GM18909 (cell line): ENCODE results near the gene WNT7B.

Experiments used
- ATAC-seq: cut with Tn5 transposase; IDR thresholded peaks from one replicate; pipeline ENCODE4 v1.9.1; 2021; ENCODE audit warnings: mild to moderate bottlenecking; ENCODE audit not compliant: unreplicated experiment, poor library complexity

WNT7B gene

DNA sequence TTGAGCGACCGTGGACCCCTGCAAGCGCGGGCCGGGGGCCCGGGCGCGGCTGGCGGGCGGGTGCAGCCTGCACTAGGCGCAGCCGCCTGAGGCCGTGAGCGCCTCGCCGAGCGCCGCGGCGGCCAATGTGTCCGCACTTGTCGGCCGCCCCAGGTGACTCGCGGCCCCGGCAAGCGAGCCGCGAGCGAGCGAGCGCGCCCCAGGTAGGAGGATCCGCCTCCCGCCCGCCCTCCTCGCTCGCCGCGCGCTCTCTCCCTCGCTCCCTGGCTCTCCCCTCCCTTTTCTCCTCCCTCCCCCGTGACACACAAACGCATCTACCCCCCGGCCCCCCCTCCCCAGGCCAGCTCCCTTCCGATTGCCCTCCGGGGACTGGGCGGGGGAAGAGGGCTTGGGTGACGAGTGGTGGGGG lies at the start of gene WNT7B:
Gene WNT7B (minus strand): TSS at position 160 of the 409 bp plus-strand sequence. CDS start 408 bp downstream, outside the sequence.
- ATAC-seq = no peak

DNA sequence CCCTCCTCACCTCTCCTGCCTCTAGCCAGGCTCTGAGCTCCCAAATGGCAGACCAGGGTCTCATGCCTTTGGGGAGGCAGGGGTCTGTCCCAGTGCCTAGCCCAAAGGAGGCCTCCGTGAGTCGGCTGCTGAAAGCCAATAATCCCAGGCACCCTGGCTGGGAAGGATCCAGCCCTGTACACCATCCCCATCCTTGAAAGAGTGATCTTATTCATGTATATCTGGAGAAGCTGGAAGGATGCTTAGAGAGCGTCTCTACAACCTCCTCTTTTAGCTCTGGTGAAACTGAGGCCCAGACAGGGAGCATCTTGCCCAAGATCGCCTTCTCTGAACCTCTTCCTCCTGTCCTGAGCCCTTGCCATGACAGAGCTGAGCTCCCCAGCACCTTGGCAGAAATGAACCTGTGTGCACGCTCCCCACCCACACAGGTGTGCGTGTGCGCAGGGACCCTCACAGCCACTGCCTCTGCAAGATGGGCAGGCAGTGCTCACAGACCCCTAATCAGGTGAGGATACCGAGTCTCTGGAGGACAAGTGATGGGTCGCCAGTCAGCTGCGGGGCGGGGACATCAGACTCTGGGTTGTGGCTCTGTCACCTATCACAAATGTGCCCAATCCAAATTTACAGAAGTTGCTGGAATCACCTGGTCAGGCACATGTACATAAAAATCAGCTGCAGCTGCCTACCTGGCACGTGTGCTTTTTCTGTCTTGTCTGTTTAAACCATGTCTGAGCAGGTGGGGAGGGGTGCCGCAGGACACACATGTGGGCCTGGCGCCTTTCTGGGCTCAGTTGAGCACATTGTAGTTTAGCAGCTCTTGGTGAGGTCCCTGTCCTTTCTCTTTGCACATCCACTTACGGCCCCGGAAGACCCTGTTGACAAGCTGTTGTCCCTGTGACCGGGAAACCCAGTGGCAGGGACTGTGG lies 49.3 kb upstream of the WNT7B start:
- ATAC-seq = no peak

DNA sequence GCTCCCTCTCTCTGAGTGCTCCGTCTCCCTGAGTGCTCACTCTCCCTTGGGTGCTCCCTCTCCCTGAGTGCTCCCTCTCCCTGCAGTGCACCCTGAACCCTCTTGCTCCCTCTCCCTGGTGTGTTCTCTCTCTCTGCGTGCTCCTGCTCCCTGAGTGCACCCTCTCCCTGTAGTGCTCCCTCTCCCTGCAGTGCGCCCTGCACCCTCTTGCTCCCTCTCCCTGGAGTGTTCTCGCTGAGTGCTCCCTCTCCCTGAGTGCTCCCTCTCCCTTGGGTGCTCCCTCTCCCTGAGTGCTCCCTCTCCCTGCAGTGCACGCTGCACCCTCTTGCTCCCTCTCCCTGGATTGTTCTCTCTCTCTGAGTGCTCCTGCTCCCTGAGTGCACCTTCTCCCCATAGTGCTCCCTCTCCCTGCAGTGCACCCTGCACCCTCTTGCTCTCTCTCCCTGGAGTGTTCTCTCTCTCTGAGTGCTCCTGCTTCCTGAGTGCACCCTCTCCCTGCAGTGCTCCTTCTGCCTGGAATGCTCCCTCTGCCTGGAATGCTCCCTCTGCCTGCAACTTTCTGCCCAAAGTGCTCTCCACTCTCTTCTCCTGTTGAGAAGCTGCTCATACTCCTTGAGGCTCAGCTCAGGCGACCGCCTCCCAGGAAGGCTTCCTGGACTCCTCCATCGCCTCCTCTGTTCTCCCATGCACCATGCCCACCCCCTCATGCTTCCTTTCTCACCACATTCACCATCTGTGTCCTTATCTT lies 48.4 kb upstream of the WNT7B start:
- no peak for ATAC-seq

DNA sequence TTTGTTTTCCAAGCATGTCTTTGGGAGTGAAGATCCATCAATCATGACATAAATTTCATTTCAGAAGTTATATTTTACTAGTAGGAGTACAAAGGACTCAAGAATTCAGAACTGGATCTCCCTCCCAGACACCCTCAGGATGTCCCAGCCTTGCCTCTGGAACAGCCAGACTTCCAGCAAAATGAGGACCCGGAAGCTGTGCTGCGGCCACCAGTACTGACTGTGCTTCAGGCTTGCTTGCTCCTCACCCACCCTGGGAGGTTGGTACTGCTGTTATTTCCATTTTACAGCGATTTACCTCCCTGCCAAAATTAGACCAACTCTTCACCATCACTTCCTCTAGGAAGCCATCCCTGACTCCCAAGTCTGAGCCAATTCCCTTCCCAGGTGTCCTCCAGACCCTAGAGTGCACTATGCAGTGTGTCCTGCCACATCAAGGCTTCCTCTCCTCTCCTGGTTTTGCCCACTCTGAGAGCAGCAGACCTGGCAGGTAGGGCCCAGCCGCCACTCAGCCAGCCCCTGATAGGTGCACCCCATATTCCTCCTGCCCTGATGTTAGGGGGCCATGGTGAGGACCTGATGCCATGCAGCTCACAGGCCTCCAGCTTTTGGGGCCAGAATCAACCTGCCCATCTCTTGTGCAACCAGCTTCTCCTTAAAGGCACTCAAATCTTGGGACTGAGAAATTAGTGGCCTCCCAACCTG lies 47.3 kb upstream of the WNT7B start:
- ATAC-seq = no peak

DNA sequence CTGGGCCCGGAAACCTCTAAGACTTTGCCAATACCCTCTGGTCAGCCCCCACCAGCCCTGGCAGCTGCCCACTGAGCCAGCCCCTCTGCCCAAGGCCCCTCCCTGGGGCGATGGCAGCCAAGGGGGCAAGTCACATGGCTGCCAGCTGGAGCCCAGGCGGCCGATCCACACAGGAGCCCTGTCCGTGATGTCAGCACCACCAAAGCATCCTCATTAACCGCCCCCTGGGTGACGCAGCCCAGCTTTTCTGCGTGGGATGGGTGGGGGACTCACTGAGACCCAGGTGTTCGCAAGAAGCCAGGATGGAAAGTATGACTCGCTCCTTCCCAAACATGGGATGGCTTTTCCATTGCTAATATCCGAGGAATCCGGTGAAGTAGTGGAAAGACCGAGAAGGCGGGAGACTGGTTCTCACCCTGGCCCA lies 46.6 kb upstream of the WNT7B start:
- ATAC-seq = no peak

DNA sequence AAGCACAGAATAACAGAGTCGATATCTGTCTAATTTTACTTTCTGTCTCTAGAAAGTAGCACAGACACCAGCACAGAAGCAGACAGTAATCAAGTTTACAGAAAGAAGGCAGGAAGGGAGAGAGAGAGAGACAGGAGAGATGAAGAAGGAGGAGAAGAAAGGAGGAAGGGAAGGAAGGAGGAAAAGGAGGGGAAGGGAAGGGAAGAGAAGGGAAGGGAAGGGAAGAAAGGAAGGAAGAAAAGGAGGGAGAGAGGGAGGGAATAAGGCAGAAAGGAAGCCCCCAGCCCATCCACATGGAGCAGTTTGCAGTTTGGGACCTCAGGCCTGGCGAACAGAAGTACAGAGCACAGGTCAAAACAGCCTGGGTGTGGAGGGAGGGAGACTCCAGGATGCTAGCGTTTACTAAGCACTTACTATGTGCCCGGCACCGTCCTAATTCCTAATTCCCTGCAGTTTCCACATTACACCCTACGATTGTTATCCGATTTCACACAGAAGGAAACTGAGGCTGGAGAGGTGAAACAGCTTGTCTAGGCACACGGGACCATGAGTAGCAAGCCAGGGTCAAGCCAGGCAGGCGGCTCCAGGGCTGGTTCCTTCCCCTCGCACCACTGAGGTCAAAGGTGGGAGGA lies 46.0 kb upstream of the WNT7B start:
- no peak for ATAC-seq

DNA sequence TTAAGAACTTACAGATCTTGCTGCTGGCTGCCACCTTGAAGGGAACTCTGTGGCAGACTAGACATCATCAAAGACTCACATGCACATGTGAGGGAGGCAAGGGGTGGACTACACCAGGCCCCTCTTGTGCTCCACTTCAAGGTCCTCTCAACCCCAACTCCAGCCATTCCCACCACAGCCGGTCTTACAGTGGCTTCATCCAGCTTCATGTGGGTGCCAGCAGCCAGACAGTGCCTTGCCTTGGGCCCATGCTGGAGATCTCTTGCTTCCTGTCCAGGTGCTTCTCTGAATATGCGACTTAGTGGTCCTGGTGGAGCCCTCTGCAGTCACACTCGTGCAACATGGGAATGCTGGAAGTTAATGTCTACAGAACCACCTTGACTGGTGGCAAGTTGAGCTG lies 44.6 kb upstream of the WNT7B start:
- no peak for ATAC-seq

DNA sequence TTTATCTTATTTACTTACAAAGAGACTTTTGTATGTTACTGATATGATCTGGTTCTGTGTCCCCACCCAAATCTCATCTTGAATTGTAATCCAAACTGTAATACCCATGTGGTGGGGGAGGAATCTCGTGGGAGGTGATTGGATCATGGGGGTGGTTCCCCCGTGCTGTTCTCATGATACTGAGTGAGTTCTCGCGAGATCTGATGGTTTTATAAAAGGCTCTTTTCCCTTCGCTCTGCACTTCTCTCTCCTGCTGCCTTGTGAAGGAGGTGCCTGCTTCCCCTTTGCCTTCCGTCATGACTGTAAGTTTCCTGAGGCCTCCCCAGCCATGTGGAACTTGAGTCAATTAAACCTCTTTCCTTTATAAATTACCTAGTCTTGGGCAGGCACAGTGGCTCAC lies 42.4 kb upstream of the WNT7B start:
- ATAC-seq = no peak

DNA sequence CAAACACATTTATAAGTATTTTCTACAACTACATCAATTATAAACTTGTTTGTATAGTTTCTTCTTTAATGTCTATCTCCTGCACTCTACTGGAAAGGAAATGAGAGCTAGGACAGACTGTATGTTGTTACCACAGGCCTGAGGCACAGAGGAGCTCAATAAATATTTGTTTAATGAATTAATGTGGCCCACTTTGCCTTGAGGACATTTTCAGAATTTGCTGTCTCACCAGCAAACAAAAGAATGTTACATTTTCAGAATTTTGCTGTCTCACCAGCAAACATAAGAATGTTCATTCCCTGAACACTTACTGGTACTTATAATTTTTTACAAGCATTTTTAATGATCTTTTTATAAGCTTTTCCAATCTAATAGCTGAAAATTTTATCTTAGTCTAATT lies 41.9 kb upstream of the WNT7B start:
- ATAC-seq = no peak

DNA sequence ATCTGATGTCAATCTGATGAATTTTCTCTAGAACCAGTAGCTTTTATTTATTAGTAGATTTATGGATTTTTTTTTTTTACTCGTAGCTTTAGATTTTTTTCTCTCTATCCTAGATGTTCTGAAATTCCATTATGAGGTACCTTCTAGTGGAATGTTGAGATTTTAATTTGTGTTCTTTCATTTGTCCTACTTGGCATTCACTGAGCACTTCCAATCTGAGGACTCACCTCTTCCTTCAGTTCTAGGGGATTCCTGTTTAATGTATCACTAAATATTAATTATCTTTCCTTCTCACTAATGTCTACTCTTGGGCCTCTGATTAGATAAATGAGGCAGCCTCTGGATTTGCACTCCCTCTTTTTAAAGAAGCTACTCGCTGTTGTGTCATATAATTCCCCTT lies 40.2 kb upstream of the WNT7B start:
- no peak for ATAC-seq

DNA sequence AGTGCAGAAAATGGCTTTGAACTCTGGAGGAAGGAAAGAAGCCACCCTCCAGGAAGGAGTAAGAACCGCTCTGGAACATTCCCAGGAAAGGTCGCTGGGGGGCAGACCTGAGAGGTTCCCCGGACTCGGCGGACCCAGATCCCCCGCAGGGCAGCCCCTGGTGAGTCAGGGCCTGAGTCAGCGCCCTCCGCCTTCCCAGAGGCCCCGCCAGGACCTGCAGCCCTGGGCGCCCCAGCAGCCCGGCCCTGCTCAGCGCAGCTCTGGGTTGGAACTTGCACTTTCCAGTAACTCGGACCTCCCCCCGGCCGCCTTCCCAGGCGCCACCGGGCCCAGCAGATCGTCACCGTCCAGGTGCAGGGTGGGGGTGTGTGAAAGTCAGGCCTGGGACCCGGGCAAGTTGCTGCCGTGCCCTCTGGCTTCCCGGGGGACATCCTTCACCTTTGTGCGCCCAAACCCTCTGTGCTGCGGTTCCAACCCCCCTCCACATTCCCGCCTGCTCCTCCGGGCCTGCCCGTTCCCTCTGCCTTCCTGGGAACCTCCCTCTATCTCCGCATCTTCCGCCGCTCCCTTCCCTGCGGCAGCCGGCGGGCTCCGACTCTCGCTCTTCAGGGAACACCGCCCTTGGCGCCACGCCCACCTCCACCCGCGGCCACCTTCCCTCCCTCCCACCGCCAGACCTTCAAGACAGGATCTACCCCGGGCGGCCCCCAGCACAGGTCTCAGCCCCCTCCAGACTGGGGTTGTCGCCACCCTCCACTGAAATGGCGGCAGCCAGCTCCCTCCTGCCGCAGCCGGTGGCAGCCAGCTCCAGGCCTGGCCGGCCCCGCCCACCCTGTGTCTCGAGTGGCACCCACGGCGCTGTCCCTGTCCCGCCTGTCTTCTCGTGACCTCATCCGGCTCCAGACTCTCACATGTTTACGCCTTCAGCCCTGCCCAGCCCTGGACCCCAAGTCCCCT lies 36.8 kb upstream of the WNT7B start:
- peak; percentile 79 for ATAC-seq

DNA sequence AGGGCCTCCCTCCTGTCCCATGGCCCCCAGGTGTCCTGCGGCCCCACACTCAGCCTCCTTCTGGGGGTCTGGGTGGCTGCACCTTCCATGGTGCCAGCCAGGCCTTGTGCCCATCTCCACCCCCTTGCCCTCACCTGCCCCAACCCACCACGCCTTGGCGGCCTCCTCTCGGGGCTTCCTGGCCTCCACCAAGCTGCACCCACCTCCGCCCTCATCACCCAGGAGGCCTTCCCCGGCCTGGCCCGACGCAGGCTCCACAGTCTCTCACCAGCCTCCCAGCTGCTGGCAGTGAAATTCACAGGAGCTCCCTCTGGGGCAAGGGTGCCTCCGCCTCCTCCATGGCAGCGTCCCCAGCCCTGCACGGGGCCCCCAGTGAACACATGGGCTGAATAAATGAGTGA lies 35.9 kb upstream of the WNT7B start:
- ATAC-seq = no peak

DNA sequence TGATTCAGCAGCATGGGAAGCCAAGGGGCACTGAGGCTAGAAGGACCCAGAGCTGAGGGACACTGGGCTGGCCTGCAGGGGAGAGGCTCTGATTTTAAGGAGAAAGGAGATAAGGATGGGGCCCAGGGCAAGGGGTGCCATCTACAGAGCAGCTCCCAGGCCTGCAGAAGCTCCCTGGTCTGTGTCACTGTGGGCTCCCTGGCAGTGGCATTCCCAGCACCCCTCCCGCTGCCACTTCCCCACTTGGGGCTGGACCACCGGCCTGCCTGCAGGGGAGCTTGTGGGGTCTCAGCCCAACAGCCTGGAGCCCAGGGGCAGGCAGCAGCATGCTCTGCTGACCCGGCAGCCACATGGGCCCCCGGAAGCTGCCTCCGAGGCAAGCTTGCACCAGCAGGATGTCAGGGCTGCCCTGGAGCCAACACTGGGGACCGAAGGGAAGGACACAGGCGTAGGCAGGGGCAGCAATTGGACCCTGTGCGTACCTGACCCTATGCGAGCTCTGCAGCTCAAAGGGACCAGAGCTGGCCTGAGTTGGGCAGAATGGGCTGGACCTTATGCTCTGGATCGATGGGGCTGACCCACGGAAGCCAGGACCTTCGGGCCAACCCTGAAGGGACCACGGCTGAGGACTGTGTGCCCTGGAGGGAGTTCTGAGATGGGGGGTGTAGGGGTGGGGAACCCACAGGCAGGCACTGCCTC lies 35.4 kb upstream of the WNT7B start:
- ATAC-seq = no peak

DNA sequence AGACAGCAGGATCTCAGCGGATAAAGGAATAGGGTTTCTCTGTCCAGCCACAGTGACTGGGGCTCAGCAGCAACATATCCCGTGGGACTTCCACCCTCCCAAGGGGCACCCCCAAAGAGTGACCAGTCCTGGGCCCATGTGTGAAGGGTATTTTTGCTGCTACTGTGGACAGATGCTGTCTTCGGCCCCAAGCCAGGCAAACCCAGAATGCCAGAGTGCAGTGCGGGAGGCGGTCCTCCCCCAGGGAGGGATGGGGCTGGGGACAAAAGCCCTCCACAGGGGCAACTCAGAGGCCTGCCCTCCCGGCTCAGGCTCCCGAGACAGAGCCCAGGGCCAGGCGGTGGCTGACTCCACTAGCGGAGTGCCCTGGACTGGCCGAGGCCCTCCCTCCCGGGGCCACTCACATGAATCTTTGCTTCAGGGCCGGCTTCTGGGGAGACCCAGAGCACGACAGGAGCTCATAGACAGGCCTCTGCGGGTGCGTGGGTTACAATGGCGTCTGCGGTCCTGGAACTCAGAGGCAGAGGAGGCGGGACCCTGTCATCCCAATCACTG lies 34.7 kb upstream of the WNT7B start:
- no peak for ATAC-seq

DNA sequence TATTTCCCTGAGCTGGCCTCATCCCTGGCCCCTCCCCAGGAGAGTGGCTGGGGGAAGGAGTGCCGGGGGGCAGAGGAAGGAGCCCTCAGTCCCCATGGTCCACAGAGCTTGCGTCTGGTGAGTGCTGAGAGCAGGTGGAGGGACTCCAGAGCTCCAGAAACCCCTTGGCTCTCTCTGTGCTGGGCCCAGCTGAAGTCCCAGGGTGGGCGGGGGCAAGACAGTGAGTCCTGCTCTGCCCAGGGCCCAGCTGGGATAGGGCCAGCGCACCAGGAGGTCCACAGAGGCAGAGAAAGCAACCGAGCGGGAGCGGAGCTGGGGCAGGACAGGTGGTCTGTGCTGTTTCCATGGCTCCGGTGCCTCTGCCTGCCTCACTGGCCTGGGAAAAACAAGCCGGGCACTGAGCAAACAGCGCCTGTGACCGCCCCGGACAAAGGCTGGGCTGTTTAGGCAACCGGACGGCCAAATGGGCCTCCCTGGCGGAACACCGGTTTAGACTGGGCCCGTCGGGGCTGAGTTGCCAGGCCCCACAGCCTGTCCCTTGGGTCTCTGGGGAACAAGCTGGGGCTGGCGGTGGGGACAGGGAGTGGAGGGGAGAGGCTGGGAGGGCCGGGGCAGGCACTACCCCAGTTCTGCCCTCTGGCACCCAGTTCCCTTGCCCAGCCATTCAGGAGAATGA lies 34.1 kb upstream of the WNT7B start:
- ATAC-seq = no peak

DNA sequence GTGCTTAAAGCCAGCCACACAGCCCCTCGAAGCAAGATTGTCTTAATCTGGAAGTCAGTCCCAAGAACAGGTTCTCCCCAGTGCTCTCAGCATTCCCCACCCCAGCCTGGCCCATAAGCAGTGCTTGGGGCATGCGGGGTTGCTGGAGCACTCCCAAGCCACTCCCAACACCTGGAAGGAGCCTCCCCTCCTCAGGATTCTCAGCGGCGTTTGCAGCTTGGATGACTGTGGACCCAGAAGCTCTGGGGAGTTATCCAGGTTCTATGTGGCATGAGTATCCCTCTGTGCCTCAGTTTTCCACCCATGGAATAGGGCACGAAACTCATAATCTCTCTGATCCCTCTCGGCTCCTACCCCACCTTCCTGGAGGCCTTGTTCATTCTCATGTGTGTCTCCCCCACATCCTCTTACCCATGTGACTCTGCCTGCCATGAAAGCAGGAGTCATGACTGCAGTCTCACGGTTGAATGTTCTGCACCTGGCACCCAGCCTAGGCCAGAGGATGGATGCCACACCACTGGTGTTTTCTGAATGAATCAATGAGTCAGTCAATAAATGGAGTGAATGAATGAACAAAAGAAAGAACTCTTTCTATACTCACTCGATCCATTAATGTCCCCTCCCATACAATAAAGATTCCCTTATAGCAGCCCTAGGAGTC lies 33.4 kb upstream of the WNT7B start:
- no peak for ATAC-seq

DNA sequence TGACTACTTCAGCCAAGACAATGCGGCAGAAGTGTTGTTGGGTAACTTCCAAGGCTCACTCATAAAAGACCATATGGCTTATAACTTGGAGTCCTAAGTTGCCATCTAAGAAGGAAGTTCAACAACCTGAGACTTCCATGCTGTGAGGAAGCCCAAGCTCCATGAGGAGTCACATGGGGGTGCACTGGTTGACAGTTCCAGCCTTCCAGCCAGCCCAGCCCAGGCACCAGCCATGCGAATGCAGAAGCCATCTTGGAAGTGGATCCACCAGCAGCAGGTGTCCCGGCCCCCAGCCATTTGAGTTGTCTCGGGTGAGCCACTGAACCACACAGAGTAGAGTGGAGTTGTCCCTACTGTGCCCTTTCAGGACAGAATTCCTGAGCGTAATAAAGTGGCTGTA lies 32.8 kb upstream of the WNT7B start:
- no peak for ATAC-seq
